Activated CD8-positive, alpha-beta T cell treated with anti-CD3 and anti-CD28 coated beads for 36 hours (primary cell): ENCODE data around the gene HEPN1. TPM values are rescaled to one million over a fixed set of nuclear protein-coding genes. Genes with fewer than 3 reads are reported as not detected.

Experiments
- ATAC-seq: fragments of 200-7000 bp; cut with Tn5 transposase; one replicate; pipeline ENCODE4 v1.10.0; 2021; ENCODE audit warnings: mild to moderate bottlenecking, moderate library complexity
- CTCF ChIA-PET: fragments of 350-600 bp; sonication (Branson Sonifier 250); formaldehyde crosslinking; loops from one replicate; lab custom pipeline; 2021; ENCODE audit warnings: antibody characterized with exemption; lab: Charles Lee
- POLR2A ChIA-PET: fragments of 350-600 bp; sonication (Branson Sonifier 250); formaldehyde crosslinking; loops from one replicate; lab custom pipeline; 2021; ENCODE audit warnings: antibody characterized with exemption; lab: Charles Lee
- DNase-seq: peaks from one replicate; pipeline ENCODE4 v3.0.0-alpha.2; 2020
- H3K27ac Mint-ChIP-seq: one replicate; pipeline ENCODE4 v1.8.0; 2021; ENCODE audit warnings: mild to moderate bottlenecking, mixed read lengths
- H3K27me3 Mint-ChIP-seq: one replicate; pipeline ENCODE4 v1.8.0; 2021; ENCODE audit warnings: mixed read lengths
- H3K36me3 Mint-ChIP-seq: one replicate; pipeline ENCODE4 v1.8.0; 2021; ENCODE audit warnings: low read depth, mixed read lengths
- H3K4me1 Mint-ChIP-seq: one replicate; pipeline ENCODE4 v1.8.0; 2021; ENCODE audit warnings: low read depth, mixed read lengths
- H3K4me3 Mint-ChIP-seq: one replicate; pipeline ENCODE4 v1.8.0; 2021; ENCODE audit warnings: mild to moderate bottlenecking, moderate library complexity, mixed read lengths
- H3K9me3 Mint-ChIP-seq: one replicate; pipeline ENCODE4 v1.8.0; 2021; ENCODE audit warnings: mixed read lengths
- CTCF ChIP-seq: fragments of 200-600 bp; IDR thresholded peaks from one replicate; pipeline ENCODE4 v1.8.0; 2022; ENCODE audit warnings: antibody characterized with exemption, mild to moderate bottlenecking
- intact Hi-C: fragments of 100-400 bp; cut with micrococcal nuclease; formaldehyde crosslinking; loops from one replicate; pipeline ENCODE4 v1.10.0; 2022
- total RNA-seq, 2 experiments: library from RNA; stranded (reverse); gene quantifications; one replicate each; pipeline ENCODE4 v1.2.3, GENCODE V29; 2021

Gene HEPN1
- total RNA-seq, 2 experiments from 2014 or later, result not detected

GRCh38 chr11:124943741-124944140 lies 24.7 kb downstream of the HEPN1 start:
- POLR2A ChIA-PET, result interaction anchor here (1.0 to 1.4 kb wide), 2 partner anchors 10 to 23 kb away, joined by 3 to 7 read pairs; partner anchors contain the start of gene CCDC15
- H3K27ac Mint-ChIP-seq, result peak overlapping the region; percentile 79
- H3K4me1 Mint-ChIP-seq, result peaks cover 17% of the 10 kb centered on the region
- intact Hi-C loops, result no loop called here
- peaks cover 4% of the 10 kb centered on the region for H3K36me3 Mint-ChIP-seq
- no peak for TF ChIP-seq CTCF
- H3K4me3 Mint-ChIP-seq, result no peak overlapping the region
- CTCF ChIA-PET, result interaction anchor here (0.6 to 1.6 kb wide), 6 partner anchors 8 to 181 kb away, joined by 3 to 4 read pairs (median 4); partner anchors contain the start of genes CCDC15 and HEPN1
- ATAC-seq (no peak), DNase-seq (no peak)
- peaks cover 9% of the 10 kb centered on the region for H3K9me3 Mint-ChIP-seq
- no peaks in the 10 kb centered on the region for H3K27me3 Mint-ChIP-seq

- Mint-ChIP-seq H3K4me1 (peaks cover 22% of the 10 kb centered on the region), H3K4me3 (no peak overlapping the region), H3K27ac (no peak overlapping the region), H3K9me3 (peaks cover 13% of the 10 kb centered on the region), H3K36me3 (peaks cover 8% of the 10 kb centered on the region), H3K27me3 (no peaks in the 10 kb centered on the region)
- ChIA-PET CTCF (interaction anchor here (0.6 to 1.6 kb wide), 4 partner anchors 26 to 180 kb away, joined by 3 to 4 read pairs (median 4); partner anchors contain the start of gene HEPN1), POLR2A (interaction anchor here (1.4 kb wide), 1 partner anchor 9 kb away, joined by 7 read pairs; the partner anchor contains the start of gene CCDC15)
- intact Hi-C loops, result no loop called here
- ATAC-seq (no peak), DNase-seq (no peak)
- TF ChIP-seq CTCF, result no peak
These were observed 25.5 kb downstream of the HEPN1 start for GRCh38 chr11:124944565-124944964.

DNA sequence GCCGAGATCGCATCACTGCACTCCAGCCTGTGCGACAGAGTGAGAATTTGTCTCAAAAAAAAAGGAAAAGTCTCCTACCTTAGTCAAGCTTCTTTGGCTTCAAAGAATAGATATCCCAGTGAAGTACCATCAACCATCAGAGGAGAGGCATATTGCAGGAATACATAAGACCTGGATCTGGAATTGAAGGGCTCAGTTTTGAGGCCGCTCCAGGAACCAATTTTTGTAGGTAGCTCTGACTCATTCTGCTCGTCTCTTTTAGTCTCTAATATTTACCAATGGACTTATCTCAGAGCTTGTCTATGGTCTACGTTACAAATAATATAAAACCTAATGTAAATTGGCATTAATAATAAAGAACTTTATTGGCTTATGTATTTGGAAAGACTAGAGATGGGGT lies 26.8 kb downstream of the HEPN1 start:
- ChIA-PET POLR2A (no interaction called here), CTCF (interaction anchor here (0.7 to 0.9 kb wide), 3 partner anchors 8 to 109 kb away, joined by 3 to 4 read pairs (median 4); no protein-coding TSS in a partner anchor)
- H3K27me3 Mint-ChIP-seq, result no peaks in the 10 kb centered on the region
- intact Hi-C loops, result no loop called here
- H3K36me3 Mint-ChIP-seq, result peaks cover 8% of the 10 kb centered on the region
- no peak for ATAC-seq
- H3K9me3 Mint-ChIP-seq, result peaks cover 13% of the 10 kb centered on the region
- H3K4me3 Mint-ChIP-seq, result no peak overlapping the region
- H3K27ac Mint-ChIP-seq, result no peak overlapping the region
- TF ChIP-seq CTCF, result no peak
- peaks cover 23% of the 10 kb centered on the region for H3K4me1 Mint-ChIP-seq
- no peak for DNase-seq

GRCh38 chr11:124946735-124947141 lies 27.7 kb downstream of the HEPN1 start:
- intact Hi-C loops, result no loop called here
- Mint-ChIP-seq H3K9me3 (peaks cover 13% of the 10 kb centered on the region), H3K4me1 (peaks cover 23% of the 10 kb centered on the region), H3K27ac (no peak overlapping the region), H3K36me3 (peaks cover 8% of the 10 kb centered on the region), H3K4me3 (no peak overlapping the region), H3K27me3 (no peaks in the 10 kb centered on the region)
- ChIA-PET CTCF (no interaction called here), POLR2A (no interaction called here)
- DNase-seq, result no peak
- no peak for ATAC-seq
- TF ChIP-seq CTCF, result no peak

DNA sequence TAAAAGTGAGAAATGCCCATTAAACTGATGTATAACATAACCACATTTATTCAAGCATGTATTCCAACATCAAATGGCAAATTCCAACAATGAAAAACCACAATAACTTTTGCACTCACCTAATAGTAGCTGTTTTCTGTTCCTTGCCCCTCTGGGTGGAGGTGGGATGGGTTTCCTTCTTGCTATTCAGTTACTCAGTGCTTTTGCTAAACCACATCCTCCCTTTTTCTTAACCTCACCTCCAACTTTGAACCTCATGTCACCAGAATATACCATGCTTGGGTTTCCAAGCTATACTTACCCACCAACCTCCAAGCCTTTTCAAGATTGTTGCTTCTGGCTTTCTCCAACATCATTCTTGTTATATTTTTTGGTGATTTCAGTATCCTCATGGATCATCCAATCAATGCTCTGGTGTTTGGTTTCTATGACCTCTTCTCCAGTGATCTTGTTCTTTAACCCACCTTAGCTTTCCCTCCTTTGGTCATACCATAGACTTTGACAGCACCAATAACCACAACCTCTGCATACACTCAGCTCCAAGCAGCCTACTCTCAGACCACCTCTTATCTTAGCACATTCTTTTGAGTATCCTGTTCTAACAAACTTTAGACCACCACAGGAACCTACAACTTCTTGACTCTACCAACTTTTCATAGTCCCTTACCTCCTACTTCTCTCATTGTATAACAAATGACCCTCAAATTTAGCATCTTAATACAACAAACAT lies 31.7 kb downstream of the HEPN1 start:
- CTCF ChIA-PET, result interaction anchor here (0.6 to 2.0 kb wide), 11 partner anchors 7 to 395 kb away, joined by 3 to 6 read pairs (median 3); partner anchors contain the start of gene ROBO3
- Mint-ChIP-seq H3K36me3 (peaks cover 8% of the 10 kb centered on the region), H3K4me3 (no peak overlapping the region), H3K27ac (peak overlapping the region; percentile 40), H3K9me3 (peaks cover 13% of the 10 kb centered on the region), H3K27me3 (no peaks in the 10 kb centered on the region), H3K4me1 (peaks cover 11% of the 10 kb centered on the region)
- POLR2A ChIA-PET, result interaction anchor here (1.3 kb wide), 1 partner anchor 10 kb away, joined by 4 read pairs; no protein-coding TSS in a partner anchor
- peak; percentile 38 for DNase-seq
- intact Hi-C loops, result no loop called here
- TF ChIP-seq CTCF, result no peak
- ATAC-seq, result peak; percentile 28
